NCI-H526 treated with DMSO at 0.1 percent for 48 hours (cell line): ENCODE results near the gene CYSLTR2.
"Not testable (repeated sequence)": the region's sequence is repeated elsewhere in the genome, so short reads cannot be mapped to it uniquely, and the experiment has no call there.

Experiments used
- DNase-seq: peaks from one replicate; lab custom pipeline; 2025; lab: John Stamatoyannopoulos, UW

Gene CYSLTR2

GRCh38 chr13:48645845-48646244, 7.9 kb upstream of the CYSLTR2 start:
- no peak for DNase-seq

DNA sequence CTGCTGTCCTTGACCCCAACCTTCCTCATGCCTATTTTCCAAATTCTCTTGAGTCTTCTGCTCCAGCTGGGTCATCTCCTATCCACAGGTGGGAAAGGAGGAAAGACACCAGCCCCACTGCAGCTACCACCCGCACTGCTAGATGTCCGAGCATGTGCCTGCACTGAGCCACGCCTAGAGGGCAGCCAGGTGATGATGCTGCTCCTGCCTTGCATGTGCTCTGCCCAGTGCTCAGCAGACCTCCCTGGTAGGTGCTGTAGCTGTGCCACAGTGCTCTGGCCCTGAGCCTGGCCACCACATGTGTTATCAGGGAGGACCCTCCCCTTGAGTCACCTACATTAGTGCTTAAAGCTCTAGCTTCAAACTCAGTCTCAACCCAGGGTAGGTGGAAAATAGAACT, 6.9 kb upstream of the CYSLTR2 start:
- no peak for DNase-seq

DNA sequence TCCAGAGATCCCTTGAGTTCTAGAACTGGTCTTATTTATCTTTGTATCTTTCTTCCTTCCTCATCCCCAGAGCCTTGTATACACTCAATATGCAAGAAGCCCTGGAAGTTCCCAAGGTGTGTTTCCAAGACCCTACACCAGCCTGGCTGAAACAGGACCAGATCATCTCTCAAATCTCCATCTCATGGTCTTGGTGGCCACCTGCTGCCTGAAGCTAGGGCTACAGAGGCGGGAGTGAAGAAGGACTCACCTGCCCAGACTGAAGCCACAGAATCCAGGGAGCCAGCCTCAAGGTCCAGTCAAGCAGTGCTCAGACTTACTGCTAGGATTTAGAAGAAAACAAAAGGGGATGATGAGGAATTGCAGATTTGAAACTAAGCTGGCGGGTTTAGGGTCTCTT, 6.1 kb upstream of the CYSLTR2 start:
- DNase-seq: no peak

DNA sequence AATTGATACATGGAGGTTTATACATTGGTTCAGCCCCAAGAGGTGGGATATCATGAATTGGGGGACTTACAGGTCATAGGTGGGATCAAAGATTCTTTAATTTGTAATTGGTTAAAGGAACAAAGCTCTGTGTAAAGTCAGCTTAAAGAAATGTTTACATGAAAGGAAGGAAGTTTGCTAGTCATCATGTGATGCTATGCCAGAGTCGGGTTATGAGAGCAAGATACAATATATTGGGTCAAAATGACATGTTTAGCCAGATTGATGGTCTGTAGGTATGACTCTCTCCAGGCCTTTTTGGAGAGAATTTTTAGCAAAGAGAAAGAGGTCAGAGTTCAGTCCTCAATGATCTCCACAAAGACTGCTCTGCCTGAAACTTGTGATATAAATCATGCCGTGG, 5.3 kb upstream of the CYSLTR2 start:
- DNase-seq: no peak

- DNase-seq: no peak
Observed at GRCh38 chr13:48652851-48653471, 768 bp upstream of the CYSLTR2 start.

- DNase-seq: no peak
Observed at GRCh38 chr13:48654511-48654910, 782 bp downstream of the CYSLTR2 start.

DNA sequence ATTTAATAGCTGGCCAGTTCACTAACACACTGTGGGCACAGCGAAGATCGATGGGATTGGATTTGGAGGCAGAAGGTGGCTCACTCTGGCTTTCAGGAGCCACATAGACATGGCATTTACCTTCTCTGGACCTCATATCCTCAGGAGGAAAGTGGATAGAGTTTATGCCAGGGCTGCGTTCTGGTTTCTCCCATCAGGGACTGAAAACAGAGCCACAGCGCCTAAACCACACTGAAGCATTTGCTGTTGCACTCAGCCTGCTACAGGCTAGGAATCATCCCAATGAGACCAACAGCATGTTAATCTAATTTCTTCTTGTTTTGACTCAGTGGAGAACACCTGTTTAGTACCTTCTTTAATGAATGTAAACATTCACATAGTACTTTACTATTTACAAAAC, 1.6 kb downstream of the CYSLTR2 start:
- no peak for DNase-seq

DNA sequence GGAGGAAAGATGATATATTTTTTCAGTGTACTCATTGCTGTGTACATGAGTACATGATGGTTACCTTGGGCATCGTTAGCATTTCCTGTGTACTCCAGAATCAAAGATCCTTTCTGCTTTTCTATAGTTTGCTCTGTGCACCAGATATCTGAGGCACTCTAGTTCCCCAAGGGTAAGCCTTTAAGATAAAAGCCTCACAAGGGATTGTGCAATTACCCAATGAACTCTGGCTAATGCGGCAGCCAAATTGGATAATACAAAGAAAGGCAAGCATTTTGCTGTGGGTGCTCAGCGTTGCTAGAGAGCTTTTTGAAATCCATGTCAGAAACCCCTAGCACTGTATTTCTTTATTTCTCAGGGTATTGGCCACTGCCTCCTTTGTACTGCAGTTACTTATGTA, 2.9 kb downstream of the CYSLTR2 start:
- no peak for DNase-seq

DNA sequence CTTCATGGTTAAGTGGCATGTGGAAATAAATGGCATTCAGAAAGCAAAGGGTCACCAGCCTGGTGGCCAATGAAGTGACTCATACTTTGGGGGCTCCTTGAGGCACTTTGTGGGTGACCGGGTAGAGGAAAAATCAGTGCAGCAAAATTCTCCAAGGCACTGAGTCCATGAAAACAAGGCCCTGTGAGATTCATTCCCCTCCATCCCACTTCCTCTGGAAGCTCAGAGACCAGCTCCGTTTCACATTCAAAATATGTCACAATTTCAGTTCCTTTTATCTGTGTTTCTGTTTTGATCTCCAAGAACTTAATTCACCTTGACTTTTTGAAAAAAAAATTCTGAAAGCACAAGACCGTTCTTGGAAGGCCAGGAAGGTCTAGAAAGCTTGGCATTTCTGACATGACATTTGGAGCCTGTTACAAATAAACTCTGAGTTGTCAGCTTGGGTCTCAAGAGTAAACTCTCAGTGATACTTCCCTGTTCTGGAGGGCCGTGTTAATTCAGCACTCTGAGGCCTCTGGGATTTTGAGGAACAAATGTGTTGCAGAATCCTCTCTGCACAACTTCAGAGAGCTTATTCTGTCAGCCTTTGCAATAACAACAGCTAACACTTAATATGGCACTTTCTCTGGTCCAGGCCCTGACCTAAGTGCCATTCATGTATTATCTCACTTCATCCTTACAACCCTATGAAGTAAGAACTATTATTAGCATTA, 6.8 kb downstream of the CYSLTR2 start:
- DNase-seq: no peak

DNA sequence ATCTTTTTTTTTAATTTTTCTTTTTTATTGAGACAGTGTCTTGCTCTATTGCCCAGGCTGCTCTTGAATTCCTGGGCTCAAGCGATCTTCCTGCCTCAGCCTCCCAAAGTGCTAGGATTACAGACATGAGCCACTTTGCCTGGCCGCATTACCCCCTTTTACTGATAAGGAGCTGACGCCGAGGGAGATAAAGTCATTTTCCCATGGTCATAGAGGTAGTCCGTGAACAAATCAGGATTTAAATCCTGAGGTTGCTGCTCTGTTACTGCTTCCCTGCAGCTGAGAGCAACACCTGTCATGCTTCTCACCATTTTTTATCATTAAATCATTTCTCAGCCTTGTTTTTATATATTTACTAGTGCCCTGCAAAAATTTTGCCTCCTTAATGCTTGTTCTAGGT, 7.4 kb downstream of the CYSLTR2 start:
- no peak for DNase-seq

- no peak for DNase-seq
Observed at GRCh38 chr13:48662226-48662625, 8.5 kb downstream of the CYSLTR2 start.

GRCh38 chr13:48667136-48667535, 13.4 kb downstream of the CYSLTR2 start:
- no peak for DNase-seq

GRCh38 chr13:48671421-48671820, 17.7 kb downstream of the CYSLTR2 start:
- DNase-seq: not testable (repeated sequence)

GRCh38 chr13:48675247-48675646, 21.5 kb downstream of the CYSLTR2 start:
- no peak for DNase-seq

DNA sequence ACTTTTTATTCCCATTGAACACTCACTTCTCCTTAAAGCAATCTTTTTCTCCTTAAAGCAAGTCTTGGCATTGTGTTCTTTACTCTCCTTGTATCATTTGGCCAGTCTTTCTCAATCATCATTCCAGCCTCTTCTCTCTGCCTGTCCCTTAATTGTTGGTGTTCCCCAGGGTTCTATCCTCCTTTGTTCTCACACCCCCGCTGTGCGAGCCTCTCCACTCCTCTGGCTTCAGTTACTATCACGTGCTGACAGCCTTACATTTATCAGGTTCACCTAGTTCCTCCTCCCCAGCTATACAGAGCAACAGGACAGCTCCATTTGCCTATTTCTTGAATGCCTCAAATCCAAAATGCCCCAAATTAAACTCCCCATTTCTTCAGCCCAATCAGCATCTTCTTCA, 24.6 kb downstream of the CYSLTR2 start:
- no peak for DNase-seq

- DNase-seq: no peak
Observed at GRCh38 chr13:48679941-48680680, 26.4 kb downstream of the CYSLTR2 start.

DNA sequence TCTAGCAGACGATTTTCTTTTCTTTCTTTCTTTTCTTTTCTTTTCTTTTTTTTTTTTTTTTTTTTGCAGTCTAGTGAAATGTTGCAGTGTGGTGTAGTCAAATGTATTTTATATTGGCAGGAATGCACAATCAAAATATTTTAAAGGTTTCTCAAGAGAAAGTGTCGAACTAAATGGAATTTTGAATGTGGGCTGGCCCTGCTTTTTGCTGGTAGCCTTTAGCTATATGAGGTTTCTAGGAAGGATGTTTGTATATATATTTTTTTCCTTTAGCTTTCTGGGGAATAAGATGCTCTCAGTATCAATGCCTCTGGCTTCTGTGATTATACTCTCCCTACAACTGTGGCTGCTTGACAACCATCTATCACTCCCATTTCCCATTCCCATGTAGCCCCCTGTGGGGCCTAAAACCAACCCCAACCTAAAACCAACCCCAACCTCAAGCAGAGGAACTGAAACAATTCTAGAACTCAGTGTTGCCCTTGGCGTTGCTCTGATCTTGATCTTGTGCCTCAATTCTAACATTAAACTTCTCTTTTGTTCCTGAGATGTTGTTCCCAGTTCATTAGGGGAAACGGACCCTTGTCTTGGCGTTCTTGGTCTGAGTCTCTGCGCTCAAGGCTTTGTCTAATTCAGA, 27.1 kb downstream of the CYSLTR2 start:
- no peak for DNase-seq

GRCh38 chr13:48681905-48682304, 28.2 kb downstream of the CYSLTR2 start:
- DNase-seq: no peak

DNA sequence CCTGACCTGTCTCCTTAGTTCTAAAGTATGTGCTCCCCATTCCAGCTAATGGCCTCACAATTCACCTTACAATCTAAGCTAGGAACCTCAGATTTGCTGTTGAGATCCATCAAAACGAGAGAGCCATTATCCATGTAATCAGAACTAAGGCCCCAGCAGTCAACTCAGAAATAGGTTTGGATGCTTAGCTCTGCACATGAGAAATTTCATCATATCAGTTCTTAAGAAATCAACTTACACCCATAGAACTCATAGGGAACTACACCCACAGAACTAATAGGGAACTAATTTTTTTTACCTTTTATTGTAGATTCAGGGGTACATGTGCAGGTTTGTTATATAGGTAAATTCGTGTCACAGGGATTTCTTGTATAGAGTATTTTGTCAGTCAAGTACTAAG, 28.7 kb downstream of the CYSLTR2 start:
- no peak for DNase-seq

DNA sequence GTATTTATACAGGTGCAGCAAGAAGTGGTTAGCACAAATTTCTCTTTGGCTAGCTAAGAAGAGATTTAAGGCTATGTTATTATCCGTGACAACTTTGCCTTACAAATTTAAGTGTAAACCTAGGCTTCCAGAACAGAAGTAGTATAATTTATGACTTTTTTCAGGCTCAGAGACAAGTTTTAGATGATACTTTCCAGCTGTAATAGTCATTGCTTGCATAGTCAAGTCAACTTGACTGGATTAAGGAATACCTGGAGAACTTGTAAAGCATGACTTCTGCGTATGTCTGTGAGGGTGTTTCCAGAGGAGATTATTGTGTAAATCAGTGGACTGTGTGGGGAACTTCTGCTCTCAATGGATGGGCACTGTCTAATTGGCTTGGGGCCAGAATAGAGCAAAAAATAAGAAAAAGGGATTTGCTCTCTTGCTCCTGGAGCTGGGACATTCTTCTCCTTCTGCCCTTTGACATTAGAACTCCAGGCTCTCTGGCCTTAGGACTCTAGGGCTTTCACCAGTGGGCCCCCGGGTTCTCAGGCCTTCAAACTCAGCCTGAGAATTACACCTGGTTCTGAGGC, 33.0 kb downstream of the CYSLTR2 start:
- DNase-seq: no peak

GRCh38 chr13:48687249-48687648, 33.5 kb downstream of the CYSLTR2 start:
- DNase-seq: no peak

- DNase-seq: no peak
Observed at GRCh38 chr13:48693998-48694397, 40.3 kb downstream of the CYSLTR2 start.
